ENCODE results near the gene HCN3. TPM values are rescaled to one million over a fixed set of nuclear protein-coding genes. Genes with fewer than 3 reads are reported as not detected.

Gene HCN3
- total and polyA plus RNA-seq, 2 of the 13 experiments (the other 11 are each of a cell fraction or from before 2014, with no cell fraction given), result 2.4 to 10.2 TPM

DNA sequence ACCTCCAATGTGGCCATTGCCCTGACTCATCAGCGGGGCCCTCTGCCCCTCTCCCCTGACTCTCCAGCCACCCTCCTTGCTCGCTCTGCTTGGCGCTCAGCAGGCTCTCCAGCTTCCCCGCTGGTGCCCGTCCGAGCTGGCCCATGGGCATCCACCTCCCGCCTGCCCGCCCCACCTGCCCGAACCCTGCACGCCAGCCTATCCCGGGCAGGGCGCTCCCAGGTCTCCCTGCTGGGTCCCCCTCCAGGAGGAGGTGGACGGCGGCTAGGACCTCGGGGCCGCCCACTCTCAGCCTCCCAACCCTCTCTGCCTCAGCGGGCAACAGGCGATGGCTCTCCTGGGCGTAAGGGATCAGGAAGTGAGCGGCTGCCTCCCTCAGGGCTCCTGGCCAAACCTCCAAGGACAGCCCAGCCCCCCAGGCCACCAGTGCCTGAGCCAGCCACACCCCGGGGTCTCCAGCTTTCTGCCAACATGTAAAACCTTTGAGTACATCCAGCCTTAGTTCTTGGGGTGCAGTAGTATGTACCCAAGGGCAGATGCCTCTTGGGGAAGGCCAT is 10.8 kb downstream of the HCN3 start (continued):
- TF ChIP-seq MYC (CRISPR knock-in tag; IDR thresholded peaks at IDR 0.05; ENCODE audit: borderline replicate concordance) (no peak), ZSCAN12 (CRISPR knock-in tag; IDR thresholded peaks at IDR 0.05) (no peak), ZC3H4 (CRISPR knock-in tag; IDR thresholded peaks at IDR 0.05; ENCODE audit: borderline replicate concordance) (no peak), TARDBP (CRISPR knock-in tag; IDR thresholded peaks at IDR 0.05) (no peak), PBX3 (CRISPR knock-in tag; IDR thresholded peaks at IDR 0.05; ENCODE audit: borderline replicate concordance) (no peak), RELA (CRISPR knock-in tag; IDR thresholded peaks at IDR 0.05) (no peak), ZBTB7A (CRISPR knock-in tag; IDR thresholded peaks at IDR 0.05) (no peak), NONO (IDR thresholded peaks at IDR 0.05) (no peak), NONO (CRISPR knock-in tag; conservative IDR thresholded peaks at IDR 0.05) (0 out of 2 replicates have a peak, but pooled peaks have one; percentile 10), HINFP (CRISPR knock-in tag; IDR thresholded peaks at IDR 0.05; ENCODE audit: low read depth) (no peak), HNRNPL (IDR thresholded peaks at IDR 0.05; ENCODE audit: low read depth, low read length) (0 out of 2 replicates have a peak, but pooled peaks have one; percentile 49), RBM22 (optimal IDR thresholded peaks at IDR 0.05; ENCODE audit: low read length) (no peak), ELF4 (CRISPR knock-in tag; IDR thresholded peaks at IDR 0.05; ENCODE audit: borderline replicate concordance) (no peak)
- TF ChIP-seq, protein P1, sequence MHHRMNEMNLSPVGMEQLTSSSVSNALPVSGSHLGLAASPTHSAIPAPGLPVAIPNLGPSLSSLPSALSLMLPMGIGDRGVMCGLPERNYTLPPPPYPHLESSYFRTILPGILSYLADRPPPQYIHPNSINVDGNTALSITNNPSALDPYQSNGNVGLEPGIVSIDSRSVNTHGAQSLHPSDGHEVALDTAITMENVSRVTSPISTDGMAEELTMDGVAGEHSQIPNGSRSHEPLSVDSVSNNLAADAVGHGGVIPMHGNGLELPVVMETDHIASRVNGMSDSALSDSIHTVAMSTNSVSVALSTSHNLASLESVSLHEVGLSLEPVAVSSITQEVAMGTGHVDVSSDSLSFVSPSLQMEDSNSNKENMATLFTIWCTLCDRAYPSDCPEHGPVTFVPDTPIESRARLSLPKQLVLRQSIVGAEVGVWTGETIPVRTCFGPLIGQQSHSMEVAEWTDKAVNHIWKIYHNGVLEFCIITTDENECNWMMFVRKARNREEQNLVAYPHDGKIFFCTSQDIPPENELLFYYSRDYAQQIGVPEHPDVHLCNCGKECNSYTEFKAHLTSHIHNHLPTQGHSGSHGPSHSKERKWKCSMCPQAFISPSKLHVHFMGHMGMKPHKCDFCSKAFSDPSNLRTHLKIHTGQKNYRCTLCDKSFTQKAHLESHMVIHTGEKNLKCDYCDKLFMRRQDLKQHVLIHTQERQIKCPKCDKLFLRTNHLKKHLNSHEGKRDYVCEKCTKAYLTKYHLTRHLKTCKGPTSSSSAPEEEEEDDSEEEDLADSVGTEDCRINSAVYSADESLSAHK (CRISPR knock-in tag; IDR thresholded peaks at IDR 0.05; ENCODE audit: borderline replicate concordance), result no peak
- TF ChIP-seq, protein P2, sequence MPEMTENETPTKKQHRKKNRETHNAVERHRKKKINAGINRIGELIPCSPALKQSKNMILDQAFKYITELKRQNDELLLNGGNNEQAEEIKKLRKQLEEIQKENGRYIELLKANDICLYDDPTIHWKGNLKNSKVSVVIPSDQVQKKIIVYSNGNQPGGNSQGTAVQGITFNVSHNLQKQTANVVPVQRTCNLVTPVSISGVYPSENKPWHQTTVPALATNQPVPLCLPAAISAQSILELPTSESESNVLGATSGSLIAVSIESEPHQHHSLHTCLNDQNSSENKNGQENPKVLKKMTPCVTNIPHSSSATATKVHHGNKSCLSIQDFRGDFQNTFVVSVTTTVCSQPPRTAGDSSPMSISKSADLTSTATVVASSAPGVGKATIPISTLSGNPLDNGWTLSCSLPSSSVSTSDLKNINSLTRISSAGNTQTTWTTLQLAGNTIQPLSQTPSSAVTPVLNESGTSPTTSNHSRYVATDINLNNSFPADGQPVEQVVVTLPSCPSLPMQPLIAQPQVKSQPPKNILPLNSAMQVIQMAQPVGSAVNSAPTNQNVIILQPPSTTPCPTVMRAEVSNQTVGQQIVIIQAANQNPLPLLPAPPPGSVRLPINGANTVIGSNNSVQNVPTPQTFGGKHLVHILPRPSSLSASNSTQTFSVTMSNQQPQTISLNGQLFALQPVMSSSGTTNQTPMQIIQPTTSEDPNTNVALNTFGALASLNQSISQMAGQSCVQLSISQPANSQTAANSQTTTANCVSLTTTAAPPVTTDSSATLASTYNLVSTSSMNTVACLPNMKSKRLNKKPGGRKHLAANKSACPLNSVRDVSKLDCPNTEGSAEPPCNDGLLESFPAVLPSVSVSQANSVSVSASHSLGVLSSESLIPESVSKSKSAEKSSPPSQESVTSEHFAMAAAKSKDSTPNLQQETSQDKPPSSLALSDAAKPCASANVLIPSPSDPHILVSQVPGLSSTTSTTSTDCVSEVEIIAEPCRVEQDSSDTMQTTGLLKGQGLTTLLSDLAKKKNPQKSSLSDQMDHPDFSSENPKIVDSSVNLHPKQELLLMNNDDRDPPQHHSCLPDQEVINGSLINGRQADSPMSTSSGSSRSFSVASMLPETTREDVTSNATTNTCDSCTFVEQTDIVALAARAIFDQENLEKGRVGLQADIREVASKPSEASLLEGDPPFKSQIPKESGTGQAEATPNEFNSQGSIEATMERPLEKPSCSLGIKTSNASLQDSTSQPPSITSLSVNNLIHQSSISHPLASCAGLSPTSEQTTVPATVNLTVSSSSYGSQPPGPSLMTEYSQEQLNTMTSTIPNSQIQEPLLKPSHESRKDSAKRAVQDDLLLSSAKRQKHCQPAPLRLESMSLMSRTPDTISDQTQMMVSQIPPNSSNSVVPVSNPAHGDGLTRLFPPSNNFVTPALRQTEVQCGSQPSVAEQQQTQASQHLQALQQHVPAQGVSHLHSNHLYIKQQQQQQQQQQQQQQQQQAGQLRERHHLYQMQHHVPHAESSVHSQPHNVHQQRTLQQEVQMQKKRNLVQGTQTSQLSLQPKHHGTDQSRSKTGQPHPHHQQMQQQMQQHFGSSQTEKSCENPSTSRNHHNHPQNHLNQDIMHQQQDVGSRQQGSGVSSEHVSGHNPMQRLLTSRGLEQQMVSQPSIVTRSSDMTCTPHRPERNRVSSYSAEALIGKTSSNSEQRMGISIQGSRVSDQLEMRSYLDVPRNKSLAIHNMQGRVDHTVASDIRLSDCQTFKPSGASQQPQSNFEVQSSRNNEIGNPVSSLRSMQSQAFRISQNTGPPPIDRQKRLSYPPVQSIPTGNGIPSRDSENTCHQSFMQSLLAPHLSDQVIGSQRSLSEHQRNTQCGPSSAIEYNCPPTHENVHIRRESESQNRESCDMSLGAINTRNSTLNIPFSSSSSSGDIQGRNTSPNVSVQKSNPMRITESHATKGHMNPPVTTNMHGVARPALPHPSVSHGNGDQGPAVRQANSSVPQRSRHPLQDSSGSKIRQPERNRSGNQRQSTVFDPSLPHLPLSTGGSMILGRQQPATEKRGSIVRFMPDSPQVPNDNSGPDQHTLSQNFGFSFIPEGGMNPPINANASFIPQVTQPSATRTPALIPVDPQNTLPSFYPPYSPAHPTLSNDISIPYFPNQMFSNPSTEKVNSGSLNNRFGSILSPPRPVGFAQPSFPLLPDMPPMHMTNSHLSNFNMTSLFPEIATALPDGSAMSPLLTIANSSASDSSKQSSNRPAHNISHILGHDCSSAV (CRISPR knock-in tag; IDR thresholded peaks at IDR 0.05; ENCODE audit: borderline replicate concordance), result no peak
